HG03432 (cell line): Measurements from ENCODE around the gene TEDC1.
"Not testable (repeated sequence)": the region's sequence is repeated elsewhere in the genome, so short reads cannot be mapped to it uniquely, and the experiment has no call there.

Experiments
- ATAC-seq: cut with Tn5 transposase; IDR thresholded peaks from one replicate; pipeline ENCODE4 v1.9.1; 2021; ENCODE audit warnings: mild to moderate bottlenecking, moderate library complexity; ENCODE audit not compliant: unreplicated experiment

Gene TEDC1

GRCh38 chr14:105536051-105536450, 45.0 kb downstream of the TEDC1 start:
- no peak for ATAC-seq

- no peak for ATAC-seq
These were observed 45.9 kb downstream of the TEDC1 start for GRCh38 chr14:105536691-105537579.

- no peak for ATAC-seq
These were observed 46.8 kb downstream of the TEDC1 start for GRCh38 chr14:105537580-105538474.

GRCh38 chr14:105538481-105539049, 47.5 kb downstream of the TEDC1 start:
- ATAC-seq = no peak

- ATAC-seq = no peak
These were observed 49.8 kb downstream of the TEDC1 start for GRCh38 chr14:105540811-105541210.

GRCh38 chr14:105541218-105541875, 50.3 kb downstream of the TEDC1 start:
- no peak for ATAC-seq

- ATAC-seq = not testable (repeated sequence)
These were observed 54.6 kb downstream of the TEDC1 start for GRCh38 chr14:105545676-105546075.

GRCh38 chr14:105546410-105546809, 55.4 kb downstream of the TEDC1 start:
- ATAC-seq = not testable (repeated sequence)

GRCh38 chr14:105547072-105547471, 56.0 kb downstream of the TEDC1 start:
- not testable (repeated sequence) for ATAC-seq

GRCh38 chr14:105547741-105548169, 56.7 kb downstream of the TEDC1 start:
- ATAC-seq = no peak
